Measurements from ENCODE around the gene MAPKAPK2. TPM values are rescaled to one million over a fixed set of nuclear protein-coding genes. Genes with fewer than 3 reads are reported as not detected.

The MAPKAPK2 gene
- total and polyA plus RNA-seq, 2 experiments from 2014 or later = 12.8 to 39.4 TPM

GRCh38 chr1:206745301-206745700 lies 60.6 kb downstream of the MAPKAPK2 start:
- no peak for DNase-seq (ENCODE audit: low spot score)
- no peaks in the 10 kb centered on the region for H3K9me3 ChIP-seq (ENCODE audit: low read depth)

GRCh38 chr1:206748348-206749030 lies 63.8 kb downstream of the MAPKAPK2 start:
- H3K79me2 ChIP-seq = no peaks in the 10 kb centered on the region
- 84% methylated on average over 3 of the region's 3 CpGs for WGBS (ENCODE audit: low lambda C conversion rate, missing lambda C conversion rate)

More at GRCh38 chr1:206745301-206745700, 60.6 kb downstream of the MAPKAPK2 start:
- Histone ChIP-seq H4K20me1 (ENCODE audit: insufficient read depth, poor library complexity, severe bottlenecking) (no peaks in the 10 kb centered on the region), H3K4me2 (no peak overlapping the region), H3K36me3 (replicated peaks; ENCODE audit: insufficient read depth, low read depth) (no peaks in the 10 kb centered on the region), H3K27me3 (peaks cover 4% of the 10 kb centered on the region), H3K4me1 (ENCODE audit: insufficient read depth) (no peaks in the 10 kb centered on the region), H3K9me2 (replicated peaks; ENCODE audit: insufficient read depth) (no peaks in the 10 kb centered on the region), H3K79me2 (no peaks in the 10 kb centered on the region), H3K4me3 (no peak overlapping the region), H3K27ac (no peak overlapping the region), H2AFZ (no peak overlapping the region)
- WGBS (ENCODE audit: low lambda C conversion rate, missing lambda C conversion rate) = 95% methylated on average over 1 of the region's 1 CpG
- TF ChIP-seq CTCF (IDR thresholded peaks at IDR 0.05; ENCODE audit: poor library complexity) (no peak), EZH2phosphoT487 (IDR thresholded peaks at IDR 0.05; ENCODE audit: low read depth, severe bottlenecking, unreplicated experiment) (no peak), EZH2 (IDR thresholded peaks at IDR 0.05; ENCODE audit: borderline replicate concordance) (no peak)

GRCh38 chr1:206751891-206752290 lies 67.2 kb downstream of the MAPKAPK2 start:
- no peak for DNase-seq (ENCODE audit: low spot score)
- Histone ChIP-seq H4K20me1 (ENCODE audit: insufficient read depth, poor library complexity, severe bottlenecking) (no peaks in the 10 kb centered on the region), H3K9me2 (replicated peaks; ENCODE audit: insufficient read depth) (no peaks in the 10 kb centered on the region), H3K27me3 (peaks cover 7% of the 10 kb centered on the region), H3K4me1 (ENCODE audit: insufficient read depth) (no peaks in the 10 kb centered on the region), H2AFZ (no peak overlapping the region), H3K9me3 (ENCODE audit: low read depth) (no peaks in the 10 kb centered on the region), H3K27ac (no peak overlapping the region), H3K36me3 (replicated peaks; ENCODE audit: insufficient read depth, low read depth) (no peaks in the 10 kb centered on the region), H3K4me3 (no peak overlapping the region), H3K4me2 (no peak overlapping the region), H3K79me2 (no peaks in the 10 kb centered on the region)
- 67% methylated on average over 5 of the region's 5 CpGs for WGBS (ENCODE audit: low lambda C conversion rate, missing lambda C conversion rate)
- TF ChIP-seq CTCF (IDR thresholded peaks at IDR 0.05; ENCODE audit: poor library complexity) = no peak
- TF ChIP-seq EZH2 (IDR thresholded peaks at IDR 0.05; ENCODE audit: borderline replicate concordance) = no peak
- no peak for TF ChIP-seq EZH2phosphoT487 (IDR thresholded peaks at IDR 0.05; ENCODE audit: low read depth, severe bottlenecking, unreplicated experiment)

More at GRCh38 chr1:206748348-206749030, 63.8 kb downstream of the MAPKAPK2 start:
- H3K27ac ChIP-seq = no peak overlapping the region
- no peaks in the 10 kb centered on the region for H3K4me1 ChIP-seq (ENCODE audit: insufficient read depth)
- H3K9me3 ChIP-seq (ENCODE audit: low read depth) = no peaks in the 10 kb centered on the region
- peaks cover 7% of the 10 kb centered on the region for H3K27me3 ChIP-seq
- no peak overlapping the region for H2AFZ ChIP-seq
- no peak overlapping the region for H3K4me2 ChIP-seq
- H3K9me2 ChIP-seq (replicated peaks; ENCODE audit: insufficient read depth) = no peaks in the 10 kb centered on the region
- H3K36me3 ChIP-seq (replicated peaks; ENCODE audit: insufficient read depth, low read depth) = no peaks in the 10 kb centered on the region
- TF ChIP-seq EZH2phosphoT487 (IDR thresholded peaks at IDR 0.05; ENCODE audit: low read depth, severe bottlenecking, unreplicated experiment) (no peak), EZH2 (IDR thresholded peaks at IDR 0.05; ENCODE audit: borderline replicate concordance) (no peak)
- H3K4me3 ChIP-seq = no peak overlapping the region
- DNase-seq (ENCODE audit: low spot score) = no peak
- no peaks in the 10 kb centered on the region for H4K20me1 ChIP-seq (ENCODE audit: insufficient read depth, poor library complexity, severe bottlenecking)

GRCh38 chr1:206752481-206752880 lies 67.8 kb downstream of the MAPKAPK2 start:
- H3K9me2 ChIP-seq (replicated peaks; ENCODE audit: insufficient read depth) = no peaks in the 10 kb centered on the region
- H3K79me2 ChIP-seq = no peaks in the 10 kb centered on the region
- H3K9me3 ChIP-seq (ENCODE audit: low read depth) = no peaks in the 10 kb centered on the region
- no peak overlapping the region for H3K4me3 ChIP-seq
- no peak for DNase-seq (ENCODE audit: low spot score)
- no peaks in the 10 kb centered on the region for H3K4me1 ChIP-seq (ENCODE audit: insufficient read depth)
- H3K4me2 ChIP-seq = no peak overlapping the region
- no peaks in the 10 kb centered on the region for H4K20me1 ChIP-seq (ENCODE audit: insufficient read depth, poor library complexity, severe bottlenecking)
- peaks cover 7% of the 10 kb centered on the region for H3K27me3 ChIP-seq
- H3K36me3 ChIP-seq (replicated peaks; ENCODE audit: insufficient read depth, low read depth) = no peaks in the 10 kb centered on the region
- no peak overlapping the region for H3K27ac ChIP-seq
- H2AFZ ChIP-seq = no peak overlapping the region
- TF ChIP-seq EZH2phosphoT487 (IDR thresholded peaks at IDR 0.05; ENCODE audit: low read depth, severe bottlenecking, unreplicated experiment) (no peak), EZH2 (IDR thresholded peaks at IDR 0.05; ENCODE audit: borderline replicate concordance) (no peak), CTCF (IDR thresholded peaks at IDR 0.05; ENCODE audit: poor library complexity) (no peak)
- WGBS (ENCODE audit: low lambda C conversion rate, missing lambda C conversion rate) = 64% methylated on average over 2 of the region's 2 CpGs

Data from hepatocyte (in vitro differentiated cells).